Measurements from ENCODE around the gene TACR2. TPM values are rescaled to one million over a fixed set of nuclear protein-coding genes. Genes with fewer than 3 reads are reported as not detected.

Gene TACR2
- total RNA-seq, 2 experiments from 2014 or later = not detected

DNA sequence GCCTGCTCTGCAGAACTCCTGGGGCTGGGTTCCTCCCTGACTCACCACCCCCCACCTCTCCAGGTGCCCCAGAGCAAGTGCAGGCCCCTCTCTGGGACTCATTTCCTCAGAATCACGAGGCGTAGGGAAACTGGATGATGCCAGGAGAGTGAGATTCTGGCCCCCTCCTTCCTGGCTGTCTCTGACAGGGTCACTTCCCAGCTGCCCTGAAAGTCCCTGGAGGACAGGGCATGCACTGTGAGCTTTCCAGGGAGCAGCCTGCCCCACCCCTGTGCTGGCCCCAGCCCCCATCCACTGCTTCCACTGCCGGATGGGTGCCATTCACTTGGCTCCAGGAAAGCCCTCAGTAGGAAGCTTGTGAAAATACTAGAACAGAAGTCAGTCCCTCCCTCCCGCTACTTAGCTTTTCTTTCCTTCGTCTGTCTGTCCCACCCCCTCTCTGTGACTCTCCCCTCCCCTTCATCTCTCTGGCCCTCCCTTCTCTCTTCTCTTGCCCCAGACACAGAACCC lies 10.4 kb downstream of the TACR2 start:
- H3K4me1 Mint-ChIP-seq (ENCODE audit: low read depth) = peaks cover 22% of the 10 kb centered on the region
- H3K36me3 Mint-ChIP-seq (ENCODE audit: low read depth) = peaks cover 19% of the 10 kb centered on the region
- intact Hi-C loops (cut with micrococcal nuclease) = loop anchor here (5.0 kb wide), 1 partner anchor 101 kb away; no protein-coding TSS in a partner anchor
- ATAC-seq = no peak
- ChIA-PET POLR2A (interaction anchor here (1.0 to 1.7 kb wide), 4 partner anchors 13 to 181 kb away, joined by 3 to 4 read pairs (median 4); no protein-coding TSS in a partner anchor), CTCF (interaction anchor here (1.1 to 4.3 kb wide), 7 partner anchors 13 to 171 kb away, joined by 3 to 37 read pairs (median 19); no protein-coding TSS in a partner anchor)
- H3K27ac Mint-ChIP-seq = peak overlapping the region; percentile 61
- H3K4me3 Mint-ChIP-seq = no peak overlapping the region
- no peaks in the 10 kb centered on the region for H3K9me3 Mint-ChIP-seq
- no peaks in the 10 kb centered on the region for H3K27me3 Mint-ChIP-seq
- TF ChIP-seq, protein P1, sequence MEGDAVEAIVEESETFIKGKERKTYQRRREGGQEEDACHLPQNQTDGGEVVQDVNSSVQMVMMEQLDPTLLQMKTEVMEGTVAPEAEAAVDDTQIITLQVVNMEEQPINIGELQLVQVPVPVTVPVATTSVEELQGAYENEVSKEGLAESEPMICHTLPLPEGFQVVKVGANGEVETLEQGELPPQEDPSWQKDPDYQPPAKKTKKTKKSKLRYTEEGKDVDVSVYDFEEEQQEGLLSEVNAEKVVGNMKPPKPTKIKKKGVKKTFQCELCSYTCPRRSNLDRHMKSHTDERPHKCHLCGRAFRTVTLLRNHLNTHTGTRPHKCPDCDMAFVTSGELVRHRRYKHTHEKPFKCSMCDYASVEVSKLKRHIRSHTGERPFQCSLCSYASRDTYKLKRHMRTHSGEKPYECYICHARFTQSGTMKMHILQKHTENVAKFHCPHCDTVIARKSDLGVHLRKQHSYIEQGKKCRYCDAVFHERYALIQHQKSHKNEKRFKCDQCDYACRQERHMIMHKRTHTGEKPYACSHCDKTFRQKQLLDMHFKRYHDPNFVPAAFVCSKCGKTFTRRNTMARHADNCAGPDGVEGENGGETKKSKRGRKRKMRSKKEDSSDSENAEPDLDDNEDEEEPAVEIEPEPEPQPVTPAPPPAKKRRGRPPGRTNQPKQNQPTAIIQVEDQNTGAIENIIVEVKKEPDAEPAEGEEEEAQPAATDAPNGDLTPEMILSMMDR (IDR thresholded peaks at IDR 0.05) = no peak
- no peak for DNase-seq

DNA sequence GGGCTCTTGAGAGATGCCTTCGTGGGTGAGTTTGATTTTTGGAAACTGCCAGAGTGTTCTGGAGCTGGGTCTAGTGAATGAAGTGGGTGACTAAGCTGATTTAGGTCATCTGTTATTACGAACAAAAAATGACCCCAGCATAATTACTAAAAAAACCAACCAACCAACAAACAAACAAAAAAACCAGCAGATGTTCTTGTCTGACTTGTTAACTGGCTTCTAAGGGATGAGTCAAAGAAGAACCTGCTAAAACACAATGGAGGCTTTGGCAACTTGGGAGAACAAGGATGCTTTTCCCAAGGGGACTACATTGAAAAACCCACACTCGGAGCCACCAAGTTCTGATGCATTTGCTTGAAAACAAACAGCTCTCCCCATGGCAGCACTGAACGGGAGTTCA lies 11.5 kb downstream of the TACR2 start:
- peaks cover 19% of the 10 kb centered on the region for H3K4me1 Mint-ChIP-seq (ENCODE audit: low read depth)
- CTCF ChIA-PET = interaction anchor here (0.6 to 4.3 kb wide), 5 partner anchors 11 to 170 kb away, joined by 3 to 24 read pairs (median 4); no protein-coding TSS in a partner anchor
- TF ChIP-seq, protein P1 (IDR thresholded peaks at IDR 0.05) = no peak
- H3K27me3 Mint-ChIP-seq = no peaks in the 10 kb centered on the region
- POLR2A ChIA-PET = interaction anchor here (1.3 kb wide), 1 partner anchor 12 kb away, joined by 4 read pairs; no protein-coding TSS in a partner anchor
- ATAC-seq (no peak), DNase-seq (no peak)
- H3K27ac Mint-ChIP-seq = no peak overlapping the region
- H3K36me3 Mint-ChIP-seq (ENCODE audit: low read depth) = peaks cover 29% of the 10 kb centered on the region
- no peak overlapping the region for H3K4me3 Mint-ChIP-seq
- H3K9me3 Mint-ChIP-seq = no peaks in the 10 kb centered on the region
- intact Hi-C loops (cut with micrococcal nuclease) = loop anchor here (5.0 kb wide), 1 partner anchor 102 kb away; no protein-coding TSS in a partner anchor

DNA sequence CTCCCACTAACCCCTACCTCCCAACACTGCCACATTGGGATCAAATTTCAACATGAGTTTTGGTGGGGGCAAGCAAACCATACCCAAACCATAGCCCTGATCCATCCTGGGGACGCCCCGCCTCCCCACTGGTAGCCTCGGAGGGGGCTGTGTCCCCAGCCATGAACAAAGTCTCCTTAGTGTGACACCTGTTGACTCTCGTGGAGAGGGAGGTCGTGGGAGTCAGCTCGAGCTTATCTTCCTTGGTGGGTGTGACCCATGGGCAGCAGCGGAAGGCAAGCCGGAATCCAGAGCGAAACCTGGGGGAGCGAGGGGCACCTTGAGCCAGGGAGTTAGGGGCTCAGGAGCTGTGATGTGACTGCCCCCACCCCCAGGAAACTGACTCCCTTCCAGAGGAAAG lies 11.9 kb downstream of the TACR2 start:
- H3K36me3 Mint-ChIP-seq (ENCODE audit: low read depth) = peaks cover 33% of the 10 kb centered on the region
- no peaks in the 10 kb centered on the region for H3K27me3 Mint-ChIP-seq
- intact Hi-C loops (cut with micrococcal nuclease) = loop anchor here (5.0 kb wide), 1 partner anchor 103 kb away; no protein-coding TSS in a partner anchor
- TF ChIP-seq, protein P1 (IDR thresholded peaks at IDR 0.05) = no peak
- H3K27ac Mint-ChIP-seq = no peak overlapping the region
- ChIA-PET POLR2A (no interaction called here), CTCF (interaction anchor here (1.0 to 4.3 kb wide), 4 partner anchors 10 to 110 kb away, joined by 3 to 24 read pairs (median 4); no protein-coding TSS in a partner anchor)
- DNase-seq = no peak
- H3K4me1 Mint-ChIP-seq (ENCODE audit: low read depth) = peaks cover 17% of the 10 kb centered on the region
- ATAC-seq = no peak
- no peaks in the 10 kb centered on the region for H3K9me3 Mint-ChIP-seq
- H3K4me3 Mint-ChIP-seq = no peak overlapping the region

- Mint-ChIP-seq H3K36me3 (ENCODE audit: low read depth) (peaks cover 43% of the 10 kb centered on the region), H3K27ac (no peak overlapping the region), H3K4me1 (ENCODE audit: low read depth) (peaks cover 11% of the 10 kb centered on the region), H3K27me3 (no peaks in the 10 kb centered on the region), H3K4me3 (no peak overlapping the region), H3K9me3 (no peaks in the 10 kb centered on the region)
- POLR2A ChIA-PET = interaction anchor here (0.7 to 1.0 kb wide), 2 partner anchors 19 to 187 kb away, joined by 3 read pairs; no protein-coding TSS in a partner anchor
- intact Hi-C loops (cut with micrococcal nuclease) = no loop called here
- DNase-seq (no peak), ATAC-seq (no peak)
- CTCF ChIA-PET = interaction anchor here (0.7 to 1.2 kb wide), 3 partner anchors 8 to 165 kb away, joined by 3 to 4 read pairs (median 3); no protein-coding TSS in a partner anchor
- TF ChIP-seq, protein P1 (IDR thresholded peaks at IDR 0.05) = no peak
Observed at GRCh38 chr10:69403519-69403918, 13.2 kb downstream of the TACR2 start.

GRCh38 chr10:69403066-69403465 lies 13.7 kb downstream of the TACR2 start:
- no peak for ATAC-seq
- H3K27me3 Mint-ChIP-seq = no peaks in the 10 kb centered on the region
- no peak for DNase-seq
- H3K4me1 Mint-ChIP-seq (ENCODE audit: low read depth) = peaks cover 7% of the 10 kb centered on the region
- no peak overlapping the region for H3K27ac Mint-ChIP-seq
- H3K36me3 Mint-ChIP-seq (ENCODE audit: low read depth) = peaks cover 46% of the 10 kb centered on the region
- intact Hi-C loops (cut with micrococcal nuclease) = no loop called here
- POLR2A ChIA-PET = interaction anchor here (0.5 to 1.0 kb wide), 2 partner anchors 159 to 187 kb away, joined by 3 to 4 read pairs; no protein-coding TSS in a partner anchor
- no peak overlapping the region for H3K4me3 Mint-ChIP-seq
- CTCF ChIA-PET = interaction anchor here (1.2 kb wide), 1 partner anchor 8 kb away, joined by 4 read pairs; no protein-coding TSS in a partner anchor
- TF ChIP-seq, protein P1 (IDR thresholded peaks at IDR 0.05) = no peak
- H3K9me3 Mint-ChIP-seq = no peaks in the 10 kb centered on the region
